ENCODE measurements around the gene B4GALT5. TPM values are rescaled to one million over a fixed set of nuclear protein-coding genes. Genes with fewer than 3 reads are reported as not detected.
"Not testable (repeated sequence)": the region's sequence is repeated elsewhere in the genome, so short reads cannot be mapped to it uniquely, and the experiment has no call there.

B4GALT5 gene
- 10 to 100 TPM; 34.5 to 56.2 TPM for total RNA-seq

- intact Hi-C loops (cut with DNase I) = loop anchor here (10.0 kb wide), 1 partner anchor 101 kb away; the partner anchor contains the start of gene SLC9A8
Measured at GRCh38 chr20:49713753-49714712, at the start of gene B4GALT5. TSS of gene B4GALT5 (minus strand) at chr20:49713878. CDS start at chr20:49713690, 188 bp downstream.

GRCh38 chr20:49762940-49763766 is 49.5 kb upstream of the B4GALT5 start:
- H3K4me1 ChIP-seq = peaks cover 3% of the 10 kb centered on the region
- intact Hi-C loops (cut with DNase I) = no loop called here
- H3K9ac ChIP-seq (ENCODE audit: low read depth in 2 of 2, low read length in 2 of 2) = no peak overlapping the region
- H3K27me3 ChIP-seq = no peaks in the 10 kb centered on the region
- no peak for DNase-seq
- H3K4me3 ChIP-seq = no peak overlapping the region
- no peak overlapping the region for H3K27ac ChIP-seq
- no peak for TF ChIP-seq CTCF (IDR thresholded peaks at IDR 0.05)
- no peaks in the 10 kb centered on the region for H3K36me3 ChIP-seq
- no peaks in the 10 kb centered on the region for H3K9me3 ChIP-seq

More at GRCh38 chr20:49713753-49714712, at the start of gene B4GALT5:
- peak within 1 kb of the TSS; percentile 89 for H3K27ac ChIP-seq
- no peaks in the 10 kb centered on the region for H3K36me3 ChIP-seq
- no peaks in the 10 kb centered on the region for H3K9me3 ChIP-seq
- DNase-seq = peak; percentile 59
- peak within 1 kb of the TSS; percentile 90 to 92 for H3K9ac ChIP-seq (ENCODE audit: low read depth in 2 of 2, low read length in 2 of 2)
- peak within 1 kb of the TSS; percentile 83 for H3K4me3 ChIP-seq
- H3K27me3 ChIP-seq = no peaks in the 10 kb centered on the region
- no peaks in the 10 kb centered on the region for H3K4me1 ChIP-seq
- no peak for TF ChIP-seq CTCF (IDR thresholded peaks at IDR 0.05)

GRCh38 chr20:49761888-49762287 is 48.2 kb upstream of the B4GALT5 start:
- H3K27ac ChIP-seq; H3K27me3 ChIP-seq; H3K9me3 ChIP-seq; H3K4me3 ChIP-seq; intact Hi-C loops (cut with DNase I); H3K36me3 ChIP-seq; H3K4me1 ChIP-seq; H3K9ac ChIP-seq (ENCODE audit: low read depth in 2 of 2, low read length in 2 of 2); DNase-seq: not testable (repeated sequence)

- H3K27ac ChIP-seq = no peak overlapping the region
- no peak overlapping the region for H3K4me3 ChIP-seq
- no peak overlapping the region for H3K9ac ChIP-seq (ENCODE audit: low read depth in 2 of 2, low read length in 2 of 2)
- H3K9me3 ChIP-seq = no peaks in the 10 kb centered on the region
- H3K36me3 ChIP-seq = no peaks in the 10 kb centered on the region
- no peak for DNase-seq
- intact Hi-C loops (cut with DNase I) = no loop called here
- TF ChIP-seq CTCF (IDR thresholded peaks at IDR 0.05) = no peak
- H3K27me3 ChIP-seq = no peaks in the 10 kb centered on the region
- H3K4me1 ChIP-seq = no peaks in the 10 kb centered on the region
Measured at GRCh38 chr20:49759266-49759950, 45.7 kb upstream of the B4GALT5 start.

GRCh38 chr20:49758781-49759180 is 45.1 kb upstream of the B4GALT5 start:
- Histone ChIP-seq H3K4me1 (no peaks in the 10 kb centered on the region), H3K4me3 (no peak overlapping the region), H3K36me3 (no peaks in the 10 kb centered on the region), H3K9me3 (no peaks in the 10 kb centered on the region), H3K27ac (no peak overlapping the region), H3K27me3 (no peaks in the 10 kb centered on the region), H3K9ac (ENCODE audit: low read depth in 2 of 2, low read length in 2 of 2) (no peak overlapping the region)
- no peak for DNase-seq
- no peak for TF ChIP-seq CTCF (IDR thresholded peaks at IDR 0.05)
- intact Hi-C loops (cut with DNase I) = no loop called here
